D341Med (cell line): ENCODE measurements around the gene PAM.
"Not testable (repeated sequence)": the region's sequence is repeated elsewhere in the genome, so short reads cannot be mapped to it uniquely, and the experiment has no call there.

ENCODE experiments used
- DNase-seq: peaks from one replicate; pipeline ENCODE4 v3.0.0; 2012; ENCODE audit warnings: low spot score

The PAM gene

GRCh38 chr5:102941111-102941510 is 186.0 kb downstream of the PAM start:
- no peak for DNase-seq

- no peak for DNase-seq
Observed at GRCh38 chr5:102946414-102946813, 191.3 kb downstream of the PAM start.

GRCh38 chr5:102946971-102947370 is 191.9 kb downstream of the PAM start:
- no peak for DNase-seq

GRCh38 chr5:102955488-102955887 is 200.4 kb downstream of the PAM start:
- no peak for DNase-seq

- no peak for DNase-seq
Observed at GRCh38 chr5:102956599-102956998, 201.5 kb downstream of the PAM start.

GRCh38 chr5:102957141-102957540 is 202.0 kb downstream of the PAM start:
- no peak for DNase-seq

- DNase-seq: no peak
Observed at GRCh38 chr5:102958481-102959011, 203.4 kb downstream of the PAM start.

- no peak for DNase-seq
Observed at GRCh38 chr5:102959055-102959454, 203.9 kb downstream of the PAM start.

GRCh38 chr5:102961671-102962070 is 206.6 kb downstream of the PAM start:
- DNase-seq: no peak

GRCh38 chr5:102965653-102966052 is 210.5 kb downstream of the PAM start:
- no peak for DNase-seq

GRCh38 chr5:102969641-102970040 is 214.5 kb downstream of the PAM start:
- no peak for DNase-seq

- DNase-seq: no peak
Observed at GRCh38 chr5:102971676-102972293, 216.7 kb downstream of the PAM start.

- DNase-seq: no peak
Observed at GRCh38 chr5:102974177-102974576, 219.1 kb downstream of the PAM start.

- peak; percentile 47 for DNase-seq
Observed at GRCh38 chr5:102975045-102975444, 219.9 kb downstream of the PAM start.

- no peak for DNase-seq
Observed at GRCh38 chr5:102975457-102976182, 220.5 kb downstream of the PAM start.

GRCh38 chr5:102981957-102982635 is 227.0 kb downstream of the PAM start:
- DNase-seq: no peak

- DNase-seq: no peak
Observed at GRCh38 chr5:102986074-102986473, 231.0 kb downstream of the PAM start.

GRCh38 chr5:102988459-102988858 is 233.4 kb downstream of the PAM start:
- DNase-seq: no peak

- DNase-seq: no peak
Observed at GRCh38 chr5:102991802-102992201, 236.7 kb downstream of the PAM start.

- DNase-seq: no peak
Observed at GRCh38 chr5:102996011-102996575, 241.0 kb downstream of the PAM start.

- DNase-seq: no peak
Observed at GRCh38 chr5:102998224-102998623, 243.1 kb downstream of the PAM start.

- no peak for DNase-seq
Observed at GRCh38 chr5:102999191-102999590, 244.1 kb downstream of the PAM start.

GRCh38 chr5:102999621-103000020 is 244.5 kb downstream of the PAM start:
- DNase-seq: not testable (repeated sequence)
